Dermis microvascular lymphatic vessel endothelial cell (primary cell): ENCODE data around the gene SH3RF3. TPM values are rescaled to one million over a fixed set of nuclear protein-coding genes. Genes with fewer than 3 reads are reported as not detected.

Experiments used
- DNase-seq, 2 donors: peaks; one replicate each; pipeline versions ENCODE4 v3.0.0 to v3.0.0-alpha.2; 2010; ENCODE audit warnings: low read depth in 2 of 2
- total RNA-seq: library from RNA; depleted of rRNA; stranded (reverse); fragments of >200 nt; gene quantifications from 2 replicates; pipeline ENCODE4 v1.2.1, GENCODE V29; 2014

The SH3RF3 gene
- total RNA-seq, 1 donor from 2014 or later = 4.5 TPM

- peak; percentile 72 to 96 for DNase-seq
Observed at GRCh38 chr2:109331896-109332848, 203.2 kb downstream of the SH3RF3 start.

GRCh38 chr2:109332880-109333279, 203.9 kb downstream of the SH3RF3 start:
- DNase-seq = no peak

- peak; percentile 28 to 58 for DNase-seq
Observed at GRCh38 chr2:109333414-109334210, 204.6 kb downstream of the SH3RF3 start.

GRCh38 chr2:109335631-109336176, 206.7 kb downstream of the SH3RF3 start:
- peak in 1 of 2 donors; percentile 35 for DNase-seq

GRCh38 chr2:109336296-109336695, 207.3 kb downstream of the SH3RF3 start:
- DNase-seq = no peak

GRCh38 chr2:109337221-109337620, 208.2 kb downstream of the SH3RF3 start:
- no peak for DNase-seq

GRCh38 chr2:109339519-109339966, 210.5 kb downstream of the SH3RF3 start:
- peak; percentile 24 to 84 for DNase-seq

GRCh38 chr2:109340381-109340780, 211.4 kb downstream of the SH3RF3 start:
- no peak for DNase-seq

GRCh38 chr2:109341355-109342255, 212.6 kb downstream of the SH3RF3 start:
- no peak for DNase-seq

- DNase-seq = no peak
Observed at GRCh38 chr2:109342256-109342850, 213.3 kb downstream of the SH3RF3 start.

GRCh38 chr2:109342930-109343329, 213.9 kb downstream of the SH3RF3 start:
- DNase-seq = no peak

GRCh38 chr2:109343460-109343859, 214.5 kb downstream of the SH3RF3 start:
- DNase-seq = no peak

- DNase-seq = no peak
Observed at GRCh38 chr2:109344270-109344805, 215.3 kb downstream of the SH3RF3 start.

- no peak for DNase-seq
Observed at GRCh38 chr2:109345091-109345490, 216.1 kb downstream of the SH3RF3 start.

- DNase-seq = no peak
Observed at GRCh38 chr2:109345653-109346480, 216.9 kb downstream of the SH3RF3 start.

GRCh38 chr2:109346601-109347228, 217.7 kb downstream of the SH3RF3 start:
- DNase-seq = no peak

- no peak for DNase-seq
Observed at GRCh38 chr2:109347626-109348025, 218.6 kb downstream of the SH3RF3 start.

GRCh38 chr2:109348190-109348589, 219.2 kb downstream of the SH3RF3 start:
- no peak for DNase-seq
